ENCODE results near the gene TRABD. TPM values are rescaled to one million over a fixed set of nuclear protein-coding genes. Genes with fewer than 3 reads are reported as not detected.
"Not testable (repeated sequence)": the region's sequence is repeated elsewhere in the genome, so short reads cannot be mapped to it uniquely, and the experiment has no call there.

TRABD gene
- total RNA-seq, 2 experiments from 2014 or later, result 136 to 138 TPM

DNA sequence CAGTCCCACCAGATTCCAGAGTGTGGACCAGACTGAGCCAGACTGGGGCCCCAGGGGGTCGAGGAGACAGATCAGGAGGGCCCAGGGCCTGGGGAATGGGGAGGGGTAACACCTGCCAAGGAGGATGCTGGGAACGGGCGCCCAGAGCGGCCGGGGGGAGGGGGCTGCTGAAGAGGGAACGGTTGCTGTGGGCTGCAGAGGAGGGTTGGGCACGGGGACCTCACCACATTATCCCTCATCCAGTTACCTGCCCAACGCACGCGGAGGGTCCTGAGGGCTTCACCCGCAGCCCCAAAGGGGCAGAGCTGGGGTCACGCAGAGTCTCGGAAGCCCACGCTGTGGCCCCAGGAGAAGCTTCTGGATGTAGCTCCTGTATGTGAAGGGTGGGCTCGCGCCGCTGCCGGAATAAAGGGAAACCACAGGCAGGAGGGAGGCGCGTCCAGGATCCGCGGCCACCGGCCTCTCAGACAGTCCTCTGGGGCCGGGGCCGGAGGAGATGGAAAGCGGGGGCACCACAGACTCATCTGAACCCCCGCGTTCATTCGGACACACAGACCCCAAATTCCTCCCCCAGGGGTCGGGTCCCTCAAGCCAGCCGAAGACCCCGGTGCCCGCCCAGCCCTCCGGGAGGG, 14.2 kb downstream of the TRABD start:
- Mint-ChIP-seq H3K4me1 (peaks cover 25% of the 10 kb centered on the region), H3K27ac (peak overlapping the region; percentile 40), H3K36me3 (ENCODE audit: low read depth) (peaks cover 25% of the 10 kb centered on the region), H3K27me3 (no peaks in the 10 kb centered on the region), H3K4me3 (peak overlapping the region; percentile 62), H3K9me3 (no peaks in the 10 kb centered on the region)
- ChIA-PET POLR2A (interaction anchor here (2.5 kb wide), 1 partner anchor 9 kb away, joined by 18 read pairs; no protein-coding TSS in a partner anchor), CTCF (no interaction called here)
- peak; percentile 32 for DNase-seq

DNA sequence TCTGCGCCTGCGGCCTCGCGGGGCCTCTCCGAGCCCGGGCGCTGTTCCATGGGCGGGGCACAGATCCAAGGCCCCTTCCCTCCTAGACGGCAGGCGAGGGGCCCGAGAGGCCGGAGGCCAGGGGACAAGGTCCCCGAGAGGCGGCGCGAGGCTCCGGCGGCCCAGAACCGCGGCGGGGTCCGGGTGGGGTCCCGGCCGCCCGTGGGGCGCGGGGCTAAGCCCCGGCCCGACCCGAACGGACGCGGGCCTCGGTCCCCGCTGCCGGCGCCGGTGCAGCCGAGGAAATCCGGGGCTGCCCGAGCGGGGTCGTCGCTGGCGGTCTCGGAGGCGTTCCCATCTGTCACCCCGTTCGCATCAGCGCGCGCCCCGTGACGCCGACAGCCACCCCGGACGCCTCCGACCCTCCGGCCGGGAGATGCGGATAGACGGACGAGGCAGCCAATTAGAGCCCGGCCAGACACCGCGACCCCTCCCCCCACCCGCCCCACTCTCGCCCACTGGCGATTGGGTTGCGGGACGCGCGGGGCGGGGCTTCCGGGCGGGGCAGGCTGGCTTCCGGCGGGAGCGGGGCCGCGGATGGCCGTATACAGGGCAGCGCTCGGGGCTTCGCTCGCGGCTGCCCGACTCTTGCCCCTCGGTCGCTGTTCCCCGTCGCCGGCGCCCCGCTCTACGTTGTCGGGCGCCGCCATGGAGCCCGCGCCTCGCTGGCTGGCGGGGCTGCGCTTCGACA, 14.9 kb downstream of the TRABD start, which contains the start of gene SELENOO:
Gene SELENOO, plus strand, starts transcription at position 551 of the 730 bp plus-strand sequence. Its CDS starts 26 bp downstream, at position 577.
- POLR2A ChIA-PET, result interaction anchor here (1.9 to 2.5 kb wide), 2 partner anchors 9 to 10 kb away, joined by 18 to 26 read pairs; no protein-coding TSS in a partner anchor
- CTCF ChIA-PET, result no interaction called here
- H3K4me1 Mint-ChIP-seq, result peaks cover 26% of the 10 kb centered on the region
- H3K36me3 Mint-ChIP-seq (ENCODE audit: low read depth), result peaks cover 20% of the 10 kb centered on the region
- DNase-seq, result peak; percentile 93
- H3K27me3 Mint-ChIP-seq, result no peaks in the 10 kb centered on the region
- H3K9me3 Mint-ChIP-seq, result no peaks in the 10 kb centered on the region
- peak within 1 kb of the TSS; percentile 81 for H3K4me3 Mint-ChIP-seq
- peak within 1 kb of the TSS; percentile 40 for H3K27ac Mint-ChIP-seq

DNA sequence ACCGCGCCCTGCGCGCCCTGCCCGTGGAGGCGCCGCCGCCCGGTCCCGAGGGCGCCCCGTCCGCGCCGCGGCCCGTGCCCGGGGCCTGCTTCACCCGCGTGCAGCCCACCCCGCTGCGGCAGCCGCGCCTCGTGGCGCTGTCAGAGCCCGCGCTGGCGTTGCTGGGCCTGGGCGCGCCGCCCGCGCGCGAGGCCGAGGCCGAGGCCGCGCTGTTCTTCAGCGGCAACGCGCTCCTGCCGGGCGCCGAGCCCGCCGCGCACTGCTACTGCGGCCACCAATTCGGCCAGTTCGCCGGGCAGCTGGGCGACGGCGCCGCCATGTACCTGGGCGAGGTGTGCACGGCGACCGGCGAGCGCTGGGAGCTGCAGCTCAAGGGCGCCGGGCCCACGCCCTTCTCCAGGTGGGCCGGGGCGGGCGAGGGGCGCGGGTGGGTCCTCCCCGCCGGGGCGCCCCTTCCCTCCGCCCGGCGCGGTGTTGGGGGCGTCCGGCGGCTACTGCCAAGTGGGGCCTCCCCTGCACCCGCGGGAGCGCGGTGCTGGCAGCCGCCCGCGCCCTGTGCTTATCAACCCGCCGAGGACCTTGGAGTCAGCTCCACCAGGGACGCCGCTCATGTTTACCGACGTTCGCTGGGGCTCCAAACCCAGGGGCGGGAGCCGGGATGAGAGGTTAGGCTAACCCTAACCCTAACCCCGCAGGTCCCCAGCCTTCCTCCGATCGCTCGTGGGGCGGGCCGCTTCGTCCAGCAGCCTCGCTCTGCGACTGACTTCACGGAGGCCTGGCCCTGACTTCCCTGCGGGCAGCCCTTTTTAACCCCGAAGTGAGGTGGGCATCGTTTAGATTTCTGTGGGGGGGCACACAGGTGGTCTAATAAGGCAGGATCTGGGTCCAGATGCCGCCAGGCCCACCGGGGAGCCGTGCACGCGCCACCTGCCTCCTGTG, 15.7 kb downstream of the TRABD start:
- peak overlapping the region; percentile 81 for H3K4me3 Mint-ChIP-seq
- H3K4me1 Mint-ChIP-seq, result peaks cover 27% of the 10 kb centered on the region
- CTCF ChIA-PET, result no interaction called here
- H3K36me3 Mint-ChIP-seq (ENCODE audit: low read depth), result peaks cover 19% of the 10 kb centered on the region
- H3K27ac Mint-ChIP-seq, result no peak overlapping the region
- H3K27me3 Mint-ChIP-seq, result no peaks in the 10 kb centered on the region
- POLR2A ChIA-PET, result interaction anchor here (1.0 to 1.9 kb wide), 2 partner anchors 10 to 43 kb away, joined by 4 to 26 read pairs; no protein-coding TSS in a partner anchor
- DNase-seq, result no peak
- H3K9me3 Mint-ChIP-seq, result no peaks in the 10 kb centered on the region

DNA sequence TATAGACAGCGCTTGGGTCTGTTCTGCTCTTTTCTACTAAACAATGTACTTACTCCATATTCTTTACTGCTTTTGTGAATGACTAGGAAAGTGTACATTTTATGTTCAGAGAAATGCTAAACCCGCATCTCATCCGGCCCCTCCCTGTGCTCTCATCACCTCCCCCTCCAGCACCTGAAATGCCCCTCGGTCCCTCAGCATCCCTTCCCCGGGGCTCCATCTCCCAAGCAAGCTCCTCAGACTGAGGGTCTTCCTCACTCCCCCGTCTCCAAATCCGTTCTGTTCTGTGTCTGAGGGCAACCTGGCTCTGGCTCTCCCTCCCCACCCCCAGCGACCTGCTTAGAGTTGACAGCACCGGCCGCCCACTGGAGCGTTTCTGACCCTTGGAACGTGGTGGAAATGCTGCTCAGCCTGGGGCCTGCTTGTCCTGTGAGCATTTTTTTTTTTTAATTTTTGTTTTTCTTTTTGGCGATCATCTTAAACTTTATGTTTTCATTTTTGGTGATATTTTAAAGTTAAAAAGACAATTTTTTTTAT, 16.5 kb downstream of the TRABD start:
- Mint-ChIP-seq H3K9me3 (no peaks in the 10 kb centered on the region), H3K27me3 (no peaks in the 10 kb centered on the region), H3K4me1 (peaks cover 27% of the 10 kb centered on the region), H3K4me3 (peak overlapping the region; percentile 81), H3K27ac (no peak overlapping the region), H3K36me3 (ENCODE audit: low read depth) (peaks cover 19% of the 10 kb centered on the region)
- DNase-seq, result no peak
- ChIA-PET CTCF (no interaction called here), POLR2A (interaction anchor here (1.0 to 1.9 kb wide), 3 partner anchors 11 to 42 kb away, joined by 4 to 26 read pairs (median 4); no protein-coding TSS in a partner anchor)

DNA sequence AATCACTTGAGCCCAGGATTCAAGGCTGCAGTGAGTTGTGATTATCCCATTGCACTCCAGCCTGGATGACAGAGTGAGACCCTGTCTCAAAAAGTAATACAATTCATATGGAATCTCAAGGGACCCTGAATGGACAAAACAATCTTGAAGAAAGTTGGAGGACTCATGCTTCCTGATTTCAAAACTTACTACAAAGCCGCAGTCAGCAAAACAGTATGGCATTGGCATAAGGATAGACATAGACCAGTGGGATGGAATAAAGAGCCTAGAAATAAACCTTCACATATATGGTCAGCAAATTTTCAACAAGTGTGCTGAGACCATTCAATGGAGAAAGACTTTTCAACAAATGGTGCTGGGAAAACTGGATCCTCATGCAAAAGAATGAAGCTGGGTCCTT, 17.6 kb downstream of the TRABD start:
- Mint-ChIP-seq H3K9me3 (no peaks in the 10 kb centered on the region), H3K27ac (no peak overlapping the region), H3K27me3 (no peaks in the 10 kb centered on the region), H3K4me1 (peaks cover 27% of the 10 kb centered on the region), H3K36me3 (ENCODE audit: low read depth) (peaks cover 20% of the 10 kb centered on the region), H3K4me3 (no peak overlapping the region)
- ChIA-PET POLR2A (interaction anchor here (1.1 to 1.6 kb wide), 3 partner anchors 10 to 39 kb away, joined by 3 to 6 read pairs (median 4); no protein-coding TSS in a partner anchor), CTCF (interaction anchor here (1.5 kb wide), 1 partner anchor 55 kb away, joined by 3 read pairs; no protein-coding TSS in a partner anchor)
- DNase-seq, result no peak

DNA sequence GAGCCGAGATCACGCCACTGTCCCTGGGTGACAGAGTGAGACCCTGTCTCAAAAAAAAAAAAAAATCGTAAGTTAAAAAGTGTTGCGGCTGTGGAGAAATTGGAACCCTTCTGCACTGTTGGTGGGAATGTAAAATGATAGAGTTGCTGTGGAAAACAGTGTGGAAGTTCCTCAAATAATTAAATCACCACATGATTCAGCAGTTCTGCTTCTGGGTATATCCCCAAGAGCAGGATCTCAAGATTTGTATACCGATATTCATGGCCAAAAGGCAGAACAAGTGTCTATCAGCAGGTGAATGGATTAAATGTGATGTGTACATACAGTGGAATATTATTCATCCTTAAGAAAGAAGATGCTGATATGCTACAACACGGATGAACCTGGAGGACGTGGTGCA, 18.9 kb downstream of the TRABD start:
- Mint-ChIP-seq H3K4me1 (peaks cover 24% of the 10 kb centered on the region), H3K36me3 (ENCODE audit: low read depth) (peaks cover 17% of the 10 kb centered on the region), H3K9me3 (no peaks in the 10 kb centered on the region), H3K4me3 (no peak overlapping the region), H3K27ac (no peak overlapping the region), H3K27me3 (no peaks in the 10 kb centered on the region)
- ChIA-PET CTCF (no interaction called here), POLR2A (interaction anchor here (1.4 to 1.6 kb wide), 2 partner anchors 11 to 14 kb away, joined by 3 to 4 read pairs; no protein-coding TSS in a partner anchor)
- no peak for DNase-seq

DNA sequence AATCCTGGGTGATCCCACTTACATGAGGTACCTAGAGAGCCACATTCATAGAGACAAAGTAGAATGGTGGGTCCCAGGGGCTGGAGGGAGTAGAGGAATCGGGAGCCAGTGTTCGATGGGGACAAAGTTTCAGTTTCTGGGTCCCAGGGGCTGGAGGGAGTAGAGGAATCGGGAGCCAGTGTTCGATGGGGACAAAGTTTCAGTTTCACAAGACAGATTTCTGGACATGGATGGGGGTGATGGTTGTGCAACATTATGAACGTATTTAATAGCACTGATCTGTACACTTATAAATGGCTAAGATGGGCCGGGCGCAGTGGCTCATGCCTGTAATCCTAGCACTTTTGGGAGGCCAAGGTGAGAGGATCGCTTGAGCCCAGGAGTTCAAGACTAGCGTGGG, 19.3 kb downstream of the TRABD start:
- H3K27ac Mint-ChIP-seq, H3K4me3 Mint-ChIP-seq, CTCF ChIA-PET, H3K9me3 Mint-ChIP-seq, H3K27me3 Mint-ChIP-seq, DNase-seq: not testable (repeated sequence)
- peaks cover 20% of the 10 kb centered on the region for H3K36me3 Mint-ChIP-seq (ENCODE audit: low read depth)
- H3K4me1 Mint-ChIP-seq, result peaks cover 26% of the 10 kb centered on the region
- POLR2A ChIA-PET, result interaction anchor here (1.4 kb wide), 1 partner anchor 15 kb away, joined by 4 read pairs; no protein-coding TSS in a partner anchor

DNA sequence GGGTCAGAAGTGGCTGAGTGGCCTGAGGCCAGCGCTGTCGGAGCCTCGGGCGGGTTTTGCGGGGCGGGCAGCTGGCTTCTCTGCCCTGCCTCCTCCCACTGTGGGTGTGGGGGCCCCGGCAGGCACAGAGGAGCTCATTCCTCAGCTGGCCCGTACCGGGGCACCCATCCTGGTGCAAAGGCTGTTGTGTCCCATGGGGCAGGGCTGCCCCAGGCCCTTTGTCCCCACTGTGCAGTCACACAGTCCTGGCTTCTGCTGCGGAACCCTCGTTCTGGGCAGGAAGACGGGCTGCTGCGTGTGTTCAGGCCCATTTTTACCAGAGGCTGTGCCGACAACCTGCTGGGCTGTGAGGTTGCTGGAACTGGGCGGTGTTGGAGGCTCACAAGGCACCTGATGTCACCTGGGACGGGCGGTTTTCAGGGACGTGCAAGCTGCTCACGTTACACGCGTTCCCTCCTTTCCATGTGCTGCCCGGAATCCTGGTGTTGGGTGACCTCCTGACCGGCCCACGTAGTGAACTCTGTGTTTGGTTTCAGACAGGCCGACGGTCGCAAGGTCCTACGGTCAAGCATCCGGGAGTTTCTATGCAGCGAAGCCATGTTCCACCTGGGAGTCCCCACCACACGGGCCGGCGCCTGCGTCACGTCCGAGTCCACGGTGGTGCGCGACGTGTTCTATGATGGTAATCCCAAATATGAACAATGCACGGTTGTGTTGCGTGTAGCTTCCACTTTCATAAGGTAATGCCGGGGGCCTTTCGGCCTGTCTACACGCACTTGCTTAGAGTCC, 20.3 kb downstream of the TRABD start:
- peaks cover 20% of the 10 kb centered on the region for H3K36me3 Mint-ChIP-seq (ENCODE audit: low read depth)
- H3K4me3 Mint-ChIP-seq, result no peak overlapping the region
- H3K9me3 Mint-ChIP-seq, result no peaks in the 10 kb centered on the region
- no peak overlapping the region for H3K27ac Mint-ChIP-seq
- peaks cover 26% of the 10 kb centered on the region for H3K4me1 Mint-ChIP-seq
- CTCF ChIA-PET, result interaction anchor here (1.5 to 1.8 kb wide), 3 partner anchors 14 to 58 kb away, joined by 3 to 9 read pairs (median 4); no protein-coding TSS in a partner anchor
- H3K27me3 Mint-ChIP-seq, result no peaks in the 10 kb centered on the region
- no peak for DNase-seq
- POLR2A ChIA-PET, result interaction anchor here (1.0 to 1.5 kb wide), 4 partner anchors 13 to 19 kb away, joined by 3 to 10 read pairs (median 4); no protein-coding TSS in a partner anchor

DNA sequence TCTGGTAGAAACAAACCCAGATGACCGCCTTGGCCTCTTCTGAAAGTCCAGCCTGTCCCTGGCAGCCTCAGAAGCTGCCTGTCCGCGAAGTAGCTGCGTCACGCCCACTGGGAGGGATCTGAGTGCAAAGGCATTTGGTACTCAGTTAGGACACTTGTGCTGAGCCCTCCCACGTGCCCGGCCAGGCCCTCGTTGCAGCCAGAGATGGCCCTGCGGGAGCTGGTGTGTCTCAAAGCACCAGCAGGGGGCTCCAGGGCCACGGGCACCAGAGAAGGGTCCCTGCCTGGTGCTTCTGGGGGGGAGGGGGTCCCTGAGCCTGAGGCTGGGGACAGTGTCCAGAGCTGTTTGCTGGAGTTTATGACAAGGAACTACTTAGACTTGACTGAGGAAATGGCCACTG, 20.9 kb downstream of the TRABD start:
- no peaks in the 10 kb centered on the region for H3K9me3 Mint-ChIP-seq
- H3K4me3 Mint-ChIP-seq, result no peak overlapping the region

DNA sequence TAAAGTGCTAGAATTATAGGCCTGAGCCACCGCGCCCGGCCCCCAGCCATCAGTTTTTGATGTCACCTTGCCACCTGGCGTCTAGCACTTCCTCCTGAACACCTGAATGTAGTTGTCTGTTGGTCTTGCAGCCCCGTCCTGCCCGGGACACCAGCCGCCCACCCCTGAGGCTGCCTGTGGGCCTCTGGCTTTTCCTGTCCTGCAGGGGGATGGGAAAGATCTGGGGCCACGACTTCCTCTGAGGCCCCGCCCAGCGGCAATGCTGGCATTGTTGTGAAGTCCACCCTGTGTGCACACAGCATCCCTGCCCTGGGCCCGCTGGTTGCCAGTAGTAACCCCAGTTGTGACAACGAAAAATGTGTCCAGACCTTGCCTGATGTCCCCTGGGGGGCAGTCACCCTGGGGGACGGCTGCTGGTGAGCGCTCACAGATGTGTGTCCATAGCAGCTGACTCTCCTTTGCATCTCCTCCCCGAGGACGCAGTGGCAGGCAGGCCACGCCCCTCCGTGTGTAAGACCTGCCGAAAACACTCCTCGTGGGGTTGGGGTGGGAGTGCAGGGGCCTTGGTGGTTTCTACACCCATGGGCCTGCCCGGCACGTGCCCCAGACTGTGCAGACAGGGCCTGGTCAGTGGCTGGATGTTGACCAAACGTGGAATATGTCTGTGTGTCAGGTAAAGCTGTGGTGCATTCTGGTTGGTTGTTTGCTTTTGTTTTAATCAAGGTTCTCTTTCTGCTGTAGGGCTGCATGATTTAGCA, 21.8 kb downstream of the TRABD start:
- no peak overlapping the region for H3K4me3 Mint-ChIP-seq
- H3K27me3 Mint-ChIP-seq, result no peaks in the 10 kb centered on the region
- no peak for DNase-seq
- CTCF ChIA-PET, result interaction anchor here (0.6 to 2.1 kb wide), 7 partner anchors 16 to 128 kb away, joined by 3 to 15 read pairs (median 4); no protein-coding TSS in a partner anchor
- POLR2A ChIA-PET, result interaction anchor here (1.0 to 1.5 kb wide), 3 partner anchors 15 to 17 kb away, joined by 3 to 10 read pairs (median 4); no protein-coding TSS in a partner anchor
- no peaks in the 10 kb centered on the region for H3K9me3 Mint-ChIP-seq
- no peak overlapping the region for H3K27ac Mint-ChIP-seq
- H3K4me1 Mint-ChIP-seq, result peaks cover 18% of the 10 kb centered on the region
- H3K36me3 Mint-ChIP-seq (ENCODE audit: low read depth), result peaks cover 23% of the 10 kb centered on the region

More for the DNA sequence above, 20.9 kb downstream of the TRABD start:
- Mint-ChIP-seq H3K4me1 (peaks cover 26% of the 10 kb centered on the region), H3K27ac (no peak overlapping the region), H3K36me3 (ENCODE audit: low read depth) (peaks cover 20% of the 10 kb centered on the region), H3K27me3 (no peaks in the 10 kb centered on the region)
- ChIA-PET POLR2A (interaction anchor here (1.0 to 1.5 kb wide), 3 partner anchors 14 to 20 kb away, joined by 3 to 10 read pairs (median 3); no protein-coding TSS in a partner anchor), CTCF (interaction anchor here (1.5 to 1.8 kb wide), 3 partner anchors 15 to 58 kb away, joined by 3 to 9 read pairs (median 4); no protein-coding TSS in a partner anchor)
- DNase-seq, result no peak
